SW480 (cell line): Measurements from ENCODE around the gene ZFYVE21.

Source experiments
- DNase-seq: peaks from one replicate; pipeline ENCODE4 v3.0.0-alpha.2; 2016; ENCODE audit warnings: low spot score

The ZFYVE21 gene

DNA sequence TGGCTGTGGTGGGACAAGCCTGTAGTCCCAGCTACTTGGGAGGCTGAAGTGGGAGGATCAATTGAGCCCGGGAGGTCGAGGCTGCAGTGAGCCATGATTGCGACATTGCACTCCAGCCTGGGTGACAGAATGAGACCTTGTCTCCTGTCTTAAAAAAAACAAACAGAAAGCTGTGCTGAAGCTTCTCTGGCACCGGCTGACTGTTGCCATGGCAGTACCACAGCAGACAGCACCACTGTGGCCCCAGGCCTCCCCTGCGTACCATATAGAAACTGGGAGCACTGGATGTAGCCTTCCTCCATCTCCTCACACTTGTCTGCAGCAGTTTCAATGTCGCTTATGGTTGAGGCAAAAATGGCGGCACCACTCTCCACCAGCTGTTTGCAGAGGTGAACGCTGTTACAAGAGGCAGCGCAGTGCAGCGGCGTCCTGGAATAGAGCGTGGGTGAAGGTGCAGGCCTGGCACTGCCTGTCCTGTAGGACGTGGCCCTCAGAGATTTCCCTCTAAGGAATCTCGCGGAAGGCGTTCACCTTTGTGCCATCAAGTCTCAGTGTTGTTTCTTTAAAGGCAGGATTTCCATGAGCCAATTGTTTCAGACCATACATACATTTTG lies 21.9 kb downstream of the ZFYVE21 start:
- DNase-seq, result no peak

DNA sequence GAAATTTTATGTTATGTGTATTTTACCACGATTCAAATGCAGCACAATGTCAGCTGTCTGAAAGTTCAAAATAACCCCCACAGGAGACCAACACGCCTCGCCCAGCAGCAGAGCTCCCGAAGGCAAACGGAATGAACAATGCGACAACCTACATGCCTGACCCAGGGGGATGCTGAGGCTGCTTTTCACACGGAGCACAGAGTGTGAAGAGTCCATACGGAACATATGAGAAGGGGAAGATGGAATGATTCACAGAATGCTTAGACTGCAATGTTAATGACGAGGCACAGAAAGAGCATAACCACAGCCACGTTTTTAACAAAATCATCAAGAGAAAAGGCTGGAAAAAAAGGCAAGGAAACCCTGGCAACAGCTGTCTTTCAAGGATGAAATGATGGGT lies 22.6 kb downstream of the ZFYVE21 start:
- no peak for DNase-seq

DNA sequence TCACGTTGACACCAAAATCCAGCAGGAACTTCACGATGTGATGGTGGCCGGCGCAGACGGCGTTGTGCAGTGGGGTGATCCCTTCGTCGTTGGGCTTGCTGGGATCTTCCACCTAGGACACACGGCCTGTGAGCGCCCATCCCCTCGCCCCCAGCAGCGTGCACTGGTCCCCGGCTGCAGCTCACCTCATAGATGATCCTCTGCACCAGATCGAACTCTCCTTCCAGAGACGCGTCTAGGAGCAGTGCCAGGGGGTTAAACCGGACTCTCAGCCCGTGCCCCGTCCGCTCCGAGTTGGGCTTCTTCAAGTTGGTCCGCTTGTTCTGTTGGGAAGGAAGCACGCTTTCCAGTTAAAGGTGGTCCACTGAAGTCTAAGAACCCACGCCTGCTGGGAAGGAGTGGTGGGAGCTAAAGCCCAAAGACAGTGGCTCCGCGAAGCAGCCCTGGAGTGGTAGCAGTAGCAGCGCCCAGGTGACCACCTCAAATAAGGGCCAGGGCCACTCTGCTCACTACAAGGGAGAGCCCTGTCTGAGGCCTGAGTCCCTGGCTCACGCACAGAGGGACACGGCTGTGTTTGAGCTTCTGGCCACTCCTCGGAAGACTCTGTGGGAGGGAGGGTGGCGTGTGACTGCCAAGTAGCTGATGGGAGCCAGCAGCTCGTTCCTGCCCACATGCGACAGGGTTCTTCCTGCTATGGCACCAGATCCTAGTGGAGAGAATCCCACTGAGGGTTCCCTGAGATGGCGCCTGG lies 23.3 kb downstream of the ZFYVE21 start:
- DNase-seq, result no peak

DNA sequence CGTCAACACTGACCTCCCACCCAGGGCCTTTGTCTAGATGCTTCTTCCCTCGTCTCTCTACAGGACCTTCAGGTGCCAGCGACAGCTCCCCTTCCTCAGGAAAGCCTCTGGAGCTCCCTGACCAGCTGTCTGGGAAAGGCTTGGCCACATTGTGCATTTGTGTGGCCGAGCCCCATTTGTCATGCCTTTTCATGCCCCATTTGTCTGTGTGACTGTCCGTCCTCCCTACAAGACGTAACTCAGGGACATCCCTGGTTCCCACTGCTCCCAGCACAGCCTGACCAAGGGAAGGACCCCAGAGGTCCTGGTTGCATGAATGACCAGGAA lies 23.8 kb downstream of the ZFYVE21 start:
- DNase-seq, result no peak

DNA sequence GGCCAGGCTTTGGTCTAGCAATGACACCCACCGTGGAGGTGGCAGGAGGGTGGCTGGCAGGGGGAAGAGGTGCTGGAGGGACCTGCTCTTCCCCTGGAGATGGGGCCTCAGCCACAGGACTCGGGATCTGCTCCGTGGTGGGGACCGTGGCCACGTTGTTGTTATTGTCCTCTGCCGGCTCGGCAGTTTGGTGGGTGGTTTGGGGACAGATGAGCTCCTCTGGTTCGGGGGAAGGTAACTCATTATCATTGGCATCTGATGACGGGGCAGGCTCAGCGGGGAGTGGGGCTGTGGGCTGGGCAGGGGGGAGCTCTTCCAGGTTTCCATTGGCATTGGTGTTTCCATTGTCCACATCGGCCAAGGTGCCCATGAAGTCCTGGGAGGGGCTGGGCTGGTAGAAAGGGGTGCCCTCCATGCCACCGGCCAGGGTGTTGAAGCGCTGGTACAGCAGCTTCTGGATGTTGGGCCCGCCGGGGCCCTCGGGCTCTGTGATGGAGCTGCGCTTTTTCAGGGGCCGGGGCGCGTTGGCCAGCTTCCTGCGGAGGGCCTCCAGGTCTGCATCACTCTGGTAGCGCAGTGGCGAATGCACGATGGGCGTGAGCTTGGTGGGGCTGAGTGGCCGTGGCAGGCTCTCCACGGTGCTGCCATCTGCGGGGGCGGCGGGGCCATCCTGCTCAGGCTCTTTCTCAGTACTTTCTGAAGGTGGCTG lies 24.3 kb downstream of the ZFYVE21 start:
- DNase-seq, result no peak

DNA sequence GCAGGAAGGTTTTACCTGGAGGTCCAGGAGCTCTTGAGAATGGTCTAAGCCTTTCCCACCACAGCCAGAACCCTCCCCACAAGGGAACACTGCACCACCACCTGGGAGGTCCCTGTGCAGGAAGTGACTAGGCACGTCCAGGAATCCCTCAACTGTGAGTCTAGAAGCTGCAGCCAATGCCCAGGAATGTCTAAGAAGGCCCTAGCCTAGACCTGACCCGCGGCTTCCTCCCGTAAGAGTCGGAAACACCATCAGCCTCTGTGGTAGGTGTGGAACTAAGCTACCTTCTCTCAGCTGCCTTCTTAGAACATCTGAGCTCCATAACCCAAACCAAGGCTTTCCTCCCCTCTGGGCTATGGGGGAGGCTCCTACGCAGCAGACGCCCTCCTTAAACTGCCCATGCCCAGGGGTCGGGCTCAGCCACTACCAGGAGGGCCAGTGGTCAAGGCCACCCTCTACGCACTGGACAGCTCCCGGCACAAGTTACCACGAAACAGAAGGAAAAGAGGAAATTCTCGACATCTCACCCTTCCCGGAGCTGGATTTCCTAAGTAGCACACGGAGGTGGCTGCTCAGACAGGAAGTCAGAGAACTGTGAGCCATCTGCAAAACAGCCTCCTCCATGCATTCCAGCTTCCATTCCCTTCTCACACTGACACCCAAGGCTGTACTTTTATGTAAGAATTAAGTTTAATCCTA lies 25.5 kb downstream of the ZFYVE21 start:
- no peak for DNase-seq

DNA sequence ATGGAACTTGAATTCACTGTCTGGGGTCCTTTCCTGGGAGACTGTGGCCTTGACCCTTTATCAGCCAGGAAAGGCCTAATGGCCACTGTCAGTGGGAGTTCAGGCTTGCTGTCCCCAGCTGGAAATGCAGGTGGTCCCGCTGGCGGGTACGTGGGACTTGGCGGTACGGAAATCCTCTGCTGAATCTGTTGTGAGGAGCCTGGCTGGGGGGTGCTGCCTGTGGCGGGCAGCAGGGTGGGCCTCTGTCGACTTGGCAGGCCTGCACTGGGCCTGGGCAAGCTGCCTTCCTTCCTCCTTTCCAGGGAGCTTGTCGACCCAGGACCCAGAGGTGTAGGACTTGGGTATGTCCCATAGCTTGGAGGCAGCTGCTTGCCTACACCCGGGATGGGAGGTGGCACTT lies 26.3 kb downstream of the ZFYVE21 start:
- DNase-seq, result no peak

DNA sequence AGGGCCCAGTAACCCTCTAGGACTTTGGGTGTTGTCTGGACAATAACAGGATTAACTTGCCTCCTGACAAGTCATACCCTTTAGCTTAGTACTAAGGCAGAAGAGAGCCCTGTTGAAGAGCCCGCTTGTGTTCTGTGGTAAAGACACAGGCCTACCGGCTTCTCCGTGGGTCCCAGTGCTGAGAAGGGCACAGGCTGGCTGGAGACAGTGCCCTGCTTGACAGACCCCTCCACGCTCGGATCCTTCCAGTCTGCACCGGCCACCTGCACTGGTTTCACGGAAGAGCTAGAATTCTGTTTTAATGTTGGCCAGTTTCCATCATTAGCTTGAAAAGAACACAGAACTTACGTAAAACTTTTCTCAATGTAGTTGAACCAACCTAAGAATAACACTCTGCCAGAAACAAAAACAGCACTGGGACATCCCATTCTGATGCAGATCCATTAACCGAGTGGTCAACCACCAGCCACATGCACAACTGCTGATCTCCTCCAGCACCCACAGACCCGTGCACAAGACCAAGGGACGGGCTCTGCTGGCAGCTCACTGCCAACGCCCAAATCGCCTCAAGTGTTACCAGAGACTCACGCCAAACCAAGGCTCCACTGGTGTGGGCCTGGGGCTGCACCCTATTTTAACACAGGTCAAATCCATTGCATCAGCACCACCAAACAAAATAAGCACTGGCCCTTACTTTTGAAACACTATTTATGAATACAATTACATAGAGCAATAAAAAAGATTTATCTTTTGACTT lies 27.1 kb downstream of the ZFYVE21 start:
- DNase-seq, result no peak

DNA sequence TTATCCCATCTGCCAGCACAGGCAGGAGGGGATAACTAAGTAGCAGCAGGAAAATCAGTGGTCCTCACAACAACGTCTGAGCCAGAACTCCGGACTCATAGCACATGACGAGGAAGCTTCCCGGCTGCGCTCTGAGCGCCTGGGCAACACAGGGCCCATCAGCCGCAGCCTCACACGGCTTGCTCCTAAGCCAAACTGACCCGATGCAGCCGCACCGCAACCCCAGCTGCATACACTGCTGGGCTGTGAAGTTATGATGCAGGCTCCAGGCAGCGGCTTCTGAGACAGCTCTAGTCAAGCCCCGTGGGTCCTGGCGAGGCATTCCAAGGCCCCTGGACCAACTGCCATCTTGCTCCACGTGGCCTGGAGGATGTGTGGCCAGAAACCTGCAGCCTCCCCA lies 28.1 kb downstream of the ZFYVE21 start:
- DNase-seq, result no peak

DNA sequence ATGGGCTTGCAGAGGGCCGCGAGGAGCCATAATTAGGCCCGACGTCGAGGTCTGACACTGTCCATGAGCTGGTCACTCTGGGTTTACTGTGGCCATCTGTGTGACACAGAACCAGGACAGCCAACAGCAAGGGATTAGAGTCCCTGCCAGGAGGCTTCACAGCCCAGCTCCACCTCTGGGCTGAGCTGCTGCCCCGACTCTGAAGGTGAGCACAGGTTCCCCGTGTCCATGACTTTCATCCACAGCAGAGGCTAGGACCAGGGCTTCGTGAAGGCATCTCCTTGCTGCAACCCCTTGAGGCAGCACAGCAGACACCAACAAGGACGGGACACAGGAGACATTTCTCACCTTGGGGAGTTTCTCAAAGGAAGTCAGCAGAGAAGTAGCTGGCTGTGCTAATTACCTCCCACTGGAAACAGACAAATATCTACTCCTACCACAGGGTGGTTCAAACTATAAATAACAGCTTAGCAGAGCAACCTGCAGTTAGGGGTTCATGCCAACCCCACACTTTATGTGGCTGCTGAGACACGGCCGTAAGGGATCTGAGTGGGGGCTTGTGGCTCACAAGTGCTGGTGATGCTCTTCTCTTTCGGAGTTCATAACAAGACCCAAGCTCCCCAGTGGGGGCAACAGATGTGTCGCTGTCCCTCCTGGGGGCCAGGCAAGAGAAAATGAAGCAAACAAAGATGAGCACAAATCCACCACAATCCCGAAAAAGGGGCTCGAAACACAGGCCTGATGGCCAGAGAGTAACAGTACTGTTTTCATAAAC lies 29.2 kb downstream of the ZFYVE21 start:
- no peak for DNase-seq

DNA sequence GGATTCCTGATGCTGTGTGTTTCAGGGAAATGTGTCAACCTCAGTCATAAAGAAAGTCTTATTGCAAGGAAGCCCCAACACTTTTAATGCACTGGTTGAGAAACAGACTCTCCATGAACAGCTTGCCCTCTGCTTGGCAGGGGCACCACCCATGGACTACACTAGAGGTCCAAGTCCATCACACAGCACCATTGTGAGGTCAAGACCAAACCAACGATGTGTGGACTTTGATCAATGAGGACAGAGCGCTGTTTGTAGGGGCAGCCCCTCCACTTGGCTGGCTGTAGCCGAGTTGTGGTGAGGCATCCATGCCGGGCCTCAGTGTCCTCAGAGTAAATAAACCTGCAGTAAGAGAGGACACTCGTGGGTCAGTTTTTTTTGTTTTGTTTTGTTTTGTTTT lies 29.8 kb downstream of the ZFYVE21 start:
- no peak for DNase-seq

DNA sequence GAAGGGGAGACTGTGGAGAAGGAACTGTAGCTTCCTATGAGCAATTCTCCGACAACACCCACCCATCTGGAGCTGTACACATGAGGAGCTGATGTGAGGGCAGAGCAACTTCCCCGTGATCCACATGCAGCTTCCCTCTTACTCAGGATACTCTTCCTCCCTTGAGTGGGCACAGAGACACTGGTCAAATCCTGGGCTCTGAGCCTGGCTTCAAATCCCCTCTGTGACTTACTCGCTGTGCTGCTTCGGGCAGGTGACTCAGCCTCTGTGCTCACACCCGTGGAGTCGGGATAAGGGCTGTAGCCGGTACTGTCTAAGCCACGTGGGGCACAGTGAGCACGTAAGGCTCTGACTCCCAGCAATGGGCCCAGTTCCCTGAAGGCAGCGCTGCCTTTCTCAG lies 31.1 kb downstream of the ZFYVE21 start:
- no peak for DNase-seq

DNA sequence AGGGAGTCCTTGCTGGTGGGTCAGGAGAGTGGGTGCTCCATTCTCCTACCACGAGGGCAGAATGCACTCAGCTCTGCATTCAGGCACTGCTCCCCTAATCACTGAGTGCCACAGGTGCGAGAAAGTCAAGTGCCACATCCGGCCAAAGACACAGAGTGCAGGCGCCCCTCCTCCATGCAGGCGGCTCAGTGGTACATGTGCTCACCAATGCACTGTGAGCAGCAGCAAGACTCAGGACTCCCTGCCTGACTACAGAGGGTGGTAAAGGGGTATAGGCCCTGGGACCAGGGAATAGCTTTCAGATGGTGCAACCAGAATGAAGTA lies 32.9 kb downstream of the ZFYVE21 start:
- DNase-seq, result no peak

DNA sequence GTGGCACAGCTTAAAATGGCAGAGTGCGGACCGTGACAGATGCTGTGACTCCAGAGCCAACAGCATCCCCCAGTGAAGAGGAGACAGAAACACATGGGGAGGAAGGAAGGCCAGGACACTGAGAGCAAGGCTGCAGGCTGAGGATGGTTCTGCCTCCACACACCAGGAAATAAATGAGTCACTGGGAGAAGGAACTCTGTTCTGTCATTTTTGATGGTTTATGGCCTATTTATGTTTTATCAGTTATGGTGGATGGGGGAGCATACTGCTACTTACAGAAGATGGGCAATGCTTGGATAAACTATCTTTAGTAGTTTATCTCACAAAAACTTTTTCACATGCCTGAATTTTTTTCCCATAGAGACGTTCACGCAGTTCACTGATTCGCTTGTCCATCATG lies 33.8 kb downstream of the ZFYVE21 start:
- DNase-seq, result no peak

DNA sequence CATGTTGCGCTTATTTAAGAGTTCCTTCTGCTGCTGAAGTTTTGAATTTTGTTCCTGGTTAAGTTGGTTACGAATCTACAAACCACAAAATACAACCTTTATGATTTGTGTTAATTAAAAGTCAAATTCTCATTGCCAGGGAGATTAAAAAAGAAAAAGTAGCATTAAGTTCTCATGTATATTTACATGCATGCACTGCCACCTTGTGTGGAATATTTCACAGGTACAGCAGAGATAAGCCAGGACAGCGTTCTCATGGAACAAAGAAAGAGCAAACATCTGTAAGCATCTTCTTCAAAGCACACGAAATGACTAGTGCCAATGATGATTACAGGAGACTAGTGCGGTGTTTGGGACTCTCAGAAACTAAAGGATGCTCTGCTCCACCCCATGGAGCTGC lies 34.2 kb downstream of the ZFYVE21 start:
- DNase-seq, result no peak

DNA sequence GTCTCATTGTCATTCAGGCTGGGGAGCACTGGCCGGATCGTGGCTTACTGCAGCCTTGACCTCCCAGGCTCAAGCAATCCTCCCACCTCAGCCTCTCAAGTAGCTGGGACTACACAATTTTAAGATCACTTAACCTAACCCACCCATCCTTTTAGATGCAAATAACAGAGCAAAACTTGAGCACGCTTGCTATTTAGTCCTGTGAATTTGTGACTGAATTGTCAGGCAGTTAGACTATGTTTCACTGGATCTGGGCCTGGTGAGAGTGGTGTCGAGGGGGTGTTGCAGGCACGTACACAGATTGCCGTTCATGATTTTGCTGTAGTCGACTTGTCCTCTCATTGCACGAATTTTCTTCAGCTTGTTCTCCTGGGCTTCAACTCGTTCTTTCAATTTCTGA lies 38.2 kb downstream of the ZFYVE21 start:
- DNase-seq, result no peak

DNA sequence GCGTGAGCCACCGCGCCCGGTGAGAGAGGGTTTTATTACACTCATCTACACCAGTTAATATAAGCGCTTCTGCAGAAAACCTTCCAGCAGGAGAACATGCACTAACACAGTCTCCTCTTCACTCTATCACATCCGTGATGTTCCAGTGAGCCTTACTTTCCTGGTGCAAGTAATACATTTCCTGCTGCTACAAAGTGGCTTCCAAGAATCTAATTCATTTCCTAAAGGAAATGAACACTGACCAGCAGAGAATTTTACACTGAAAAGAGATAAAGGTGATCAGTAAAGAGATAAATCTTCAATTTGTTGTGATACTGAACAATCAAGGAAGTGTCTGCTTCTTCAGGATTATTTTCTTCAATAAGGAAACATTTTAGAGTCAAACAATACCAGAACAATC lies 39.5 kb downstream of the ZFYVE21 start:
- no peak for DNase-seq

DNA sequence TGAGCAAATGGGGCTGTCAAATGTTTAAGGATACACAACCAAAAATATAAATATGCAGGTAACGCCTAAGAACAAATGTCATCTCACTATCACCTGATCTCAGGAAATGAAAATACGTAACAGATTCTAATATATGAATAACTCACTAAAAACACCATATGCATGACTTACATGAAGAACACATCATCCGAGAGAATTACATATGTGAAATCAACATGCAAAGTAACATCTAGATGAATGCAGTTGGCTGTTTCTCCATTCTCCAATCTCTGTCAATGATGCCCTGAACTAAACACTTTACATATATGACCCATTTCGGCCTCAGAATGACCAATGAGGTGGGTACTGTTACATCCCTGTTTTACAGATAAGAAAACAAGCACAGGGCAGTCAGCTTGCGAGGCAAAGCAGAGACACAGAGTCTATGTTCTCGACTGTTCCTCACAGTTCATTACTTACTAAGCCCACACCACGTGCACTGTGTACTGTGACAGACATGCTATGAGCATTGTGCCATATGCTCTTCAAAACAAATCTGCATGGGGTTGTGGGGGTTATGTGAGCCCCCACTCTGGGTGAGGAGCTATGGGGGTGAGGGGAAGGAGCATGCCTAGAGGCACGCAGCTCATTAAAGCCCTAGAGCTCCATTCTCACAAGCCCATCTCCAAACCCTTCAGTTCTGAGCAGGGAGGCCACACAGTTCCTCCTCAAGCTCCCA lies 42.6 kb downstream of the ZFYVE21 start:
- DNase-seq, result no peak

DNA sequence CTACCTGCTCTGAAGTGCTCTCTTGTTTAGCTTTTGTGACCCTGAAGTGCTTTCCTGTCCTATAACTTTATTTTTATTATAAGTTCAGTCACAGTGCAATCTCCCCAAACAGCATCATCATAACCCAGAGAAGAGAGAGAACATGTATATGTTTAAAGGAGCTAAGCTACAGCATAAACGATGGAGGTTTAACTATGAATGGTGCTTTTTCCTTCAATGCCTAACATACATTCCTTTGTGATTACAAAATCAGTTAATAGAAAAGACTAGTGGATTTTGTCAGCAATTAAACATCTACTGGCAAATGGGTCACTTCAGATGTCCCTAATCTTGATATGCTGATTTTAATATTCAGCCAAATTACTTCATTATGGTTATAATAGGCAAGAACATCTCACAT lies 46.4 kb downstream of the ZFYVE21 start:
- no peak for DNase-seq

DNA sequence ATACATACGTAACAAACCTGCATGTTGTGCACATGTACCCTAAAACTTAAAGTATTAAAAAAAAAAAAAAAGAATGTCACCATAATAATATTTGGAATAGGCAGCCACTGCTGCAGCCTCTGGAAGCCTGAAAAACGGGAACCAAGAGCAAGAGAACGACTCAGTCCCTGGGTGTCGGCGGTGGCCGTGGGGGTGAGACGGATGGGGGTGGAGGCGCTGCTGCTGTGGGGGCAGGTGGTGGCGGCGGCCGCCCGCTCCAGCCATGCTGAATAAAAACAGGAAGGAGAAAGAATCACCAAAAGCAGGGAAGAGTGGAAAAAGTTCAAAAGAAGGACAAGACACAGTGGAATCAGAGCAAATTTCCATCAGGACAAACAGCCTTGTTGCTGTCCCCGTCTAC lies 46.9 kb downstream of the ZFYVE21 start:
- DNase-seq, result no peak
